ENCODE measurements around the gene SUSD4.

DNA sequence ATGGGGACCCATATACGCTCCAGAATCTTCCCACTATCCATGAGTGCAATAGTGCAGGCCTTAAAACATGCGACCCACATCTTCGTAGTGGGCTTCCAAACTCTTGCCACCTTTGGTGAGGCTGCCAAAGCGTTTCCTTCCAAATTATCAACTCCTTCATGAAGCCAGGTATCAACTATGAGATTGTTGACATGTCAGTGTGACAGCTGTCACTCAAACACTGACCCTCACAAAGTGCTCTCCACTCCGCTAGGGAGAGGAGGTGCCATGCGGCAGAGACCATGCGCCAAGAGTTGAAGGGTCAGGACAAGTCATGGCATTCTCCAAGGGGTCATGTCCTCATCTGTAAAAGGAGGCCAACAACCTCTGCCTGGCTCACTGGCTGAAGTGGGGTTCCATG lies 103.3 kb downstream of the SUSD4 start:
- TF ChIP-seq EZH2phosphoT487 (IDR thresholded peaks at IDR 0.05; ENCODE audit: borderline replicate concordance) (no peak), CTCF (conservative IDR thresholded peaks at IDR 0.05; ENCODE audit: low read length) (no peak)
